ENCODE results near the gene CDHR1.

The CDHR1 gene

DNA sequence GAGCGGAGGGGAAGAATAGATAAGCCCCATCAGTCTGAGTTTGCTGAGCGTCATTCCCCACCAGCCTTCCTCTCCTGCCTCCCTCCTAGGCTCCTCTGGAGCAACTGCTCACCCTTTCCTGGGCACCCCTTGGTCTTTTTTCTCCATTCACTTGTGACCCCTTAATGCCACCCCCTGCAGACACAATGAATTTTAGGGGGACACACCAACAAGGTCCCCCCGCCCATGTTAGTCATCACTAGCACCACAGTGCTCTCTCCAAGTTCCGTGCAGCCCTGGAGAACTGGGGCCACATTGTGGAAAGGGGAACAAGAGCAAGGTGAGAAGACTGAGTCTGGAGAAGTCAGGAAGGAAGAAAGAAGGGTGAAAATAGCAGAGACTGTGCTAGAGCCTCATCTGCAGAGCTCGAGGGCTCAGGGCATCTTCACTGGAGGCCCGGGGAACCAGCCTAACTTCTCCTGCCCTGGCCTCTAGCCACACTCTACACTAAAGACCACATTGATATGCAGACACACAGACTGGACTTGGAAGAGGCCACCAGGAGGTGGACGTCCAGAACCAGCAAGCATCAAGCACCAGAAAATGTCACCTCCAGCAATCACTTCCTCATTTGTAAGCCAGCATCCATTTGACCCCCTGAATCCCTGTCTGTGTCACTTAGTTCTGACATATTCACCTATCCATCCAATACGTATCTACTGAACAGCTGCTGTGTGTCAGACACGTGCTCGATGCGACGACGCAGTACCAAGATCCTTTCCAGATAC, 68.0 kb downstream of the CDHR1 start:
- DNase-seq (ENCODE audit: low read depth, low spot score) = no peak

DNA sequence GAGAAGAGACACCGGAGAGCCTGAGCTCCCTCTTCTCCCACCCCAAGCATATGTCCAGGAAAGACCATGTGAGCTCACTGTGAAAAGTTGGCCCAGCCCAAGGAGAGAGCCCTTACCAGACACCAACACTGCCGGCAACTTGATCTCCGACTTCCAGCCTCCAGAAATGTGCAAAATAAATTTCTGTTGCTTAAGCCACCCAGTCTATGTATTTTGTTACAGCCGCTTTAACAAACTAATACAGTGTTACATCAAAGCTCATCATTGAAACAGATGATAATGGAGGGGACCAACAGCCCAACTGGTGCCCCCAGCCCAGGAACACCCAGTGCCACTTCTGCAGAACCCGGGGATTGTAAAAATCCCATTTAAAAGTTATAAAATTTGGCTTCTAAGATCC, 69.4 kb downstream of the CDHR1 start:
- DNase-seq (ENCODE audit: low read depth, low spot score) = no peak

DNA sequence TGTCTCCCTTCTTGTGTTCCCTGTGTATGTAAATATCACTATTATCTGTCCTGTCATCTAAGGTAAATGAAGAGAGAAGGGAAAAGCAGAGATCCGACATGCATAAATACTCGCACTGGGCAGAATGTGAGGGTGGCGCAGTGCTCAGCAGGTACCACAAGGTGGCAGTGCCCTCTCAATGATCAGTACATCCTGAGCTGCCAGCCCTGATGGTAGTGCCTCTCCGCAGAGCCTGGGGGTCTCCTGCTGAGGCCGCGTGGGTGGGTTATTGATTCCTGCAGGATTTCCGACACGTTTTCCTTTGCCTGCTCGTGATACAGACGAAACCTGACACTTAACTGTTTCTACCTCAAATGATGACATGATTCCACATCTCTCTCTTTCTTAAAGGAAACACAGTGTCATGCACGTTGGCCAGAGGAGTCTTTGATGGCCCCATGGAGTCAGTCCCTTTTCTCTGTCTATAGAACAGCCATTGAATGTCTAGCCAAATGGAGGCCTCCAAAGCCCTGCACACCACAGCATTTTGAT, 70.3 kb downstream of the CDHR1 start:
- DNase-seq (ENCODE audit: low read depth, low spot score) = peak; percentile 23

DNA sequence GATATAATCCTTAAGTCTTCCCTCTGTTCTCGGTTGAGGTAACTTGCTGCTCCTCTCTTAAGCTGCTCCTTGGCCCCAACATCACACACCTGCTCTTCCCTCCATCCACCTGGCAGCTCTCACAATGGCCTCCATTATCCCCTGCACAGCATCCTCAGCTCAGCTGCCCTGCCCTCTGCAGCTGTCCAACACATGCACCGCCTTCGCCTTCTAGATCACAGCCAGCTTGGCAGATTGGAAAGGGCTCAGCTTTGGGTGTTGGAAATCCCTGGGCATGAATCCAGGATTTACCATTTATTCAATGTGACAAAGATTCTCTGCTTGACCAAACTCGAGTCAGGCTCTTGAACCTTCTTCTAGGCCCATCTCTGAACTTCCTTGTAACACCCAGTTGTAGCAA, 71.1 kb downstream of the CDHR1 start:
- DNase-seq (ENCODE audit: low read depth, low spot score) = no peak

DNA sequence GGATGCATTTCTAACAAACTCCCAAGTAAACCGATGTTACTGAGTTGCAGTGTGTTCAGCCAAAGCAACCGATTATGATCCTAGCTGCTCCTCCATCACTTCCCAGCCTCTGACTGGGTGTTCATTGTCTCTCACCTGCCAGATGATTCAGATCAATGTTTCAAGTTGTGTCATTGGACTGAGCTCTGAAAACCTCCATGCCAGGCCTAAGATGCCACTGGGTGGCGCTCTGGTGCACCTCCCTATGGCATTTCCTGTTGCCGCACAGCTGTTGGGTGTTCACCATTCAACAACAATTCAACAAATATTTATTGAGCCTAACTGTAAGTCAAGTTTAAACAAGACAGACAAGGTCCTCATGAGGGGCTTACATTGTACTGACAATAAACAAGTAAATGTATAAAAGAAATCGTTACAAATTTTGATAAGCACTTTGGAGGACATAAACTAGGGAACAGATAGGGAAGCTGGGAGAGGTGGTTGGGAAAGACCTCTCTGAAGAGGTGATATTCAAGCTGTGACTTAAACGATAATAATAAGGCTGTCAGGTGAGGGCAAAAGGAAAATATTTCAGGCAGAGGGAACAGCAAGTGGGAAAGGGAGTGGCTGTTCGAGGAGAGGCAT, 73.3 kb downstream of the CDHR1 start:
- DNase-seq (ENCODE audit: low read depth, low spot score) = peak; percentile 28

DNA sequence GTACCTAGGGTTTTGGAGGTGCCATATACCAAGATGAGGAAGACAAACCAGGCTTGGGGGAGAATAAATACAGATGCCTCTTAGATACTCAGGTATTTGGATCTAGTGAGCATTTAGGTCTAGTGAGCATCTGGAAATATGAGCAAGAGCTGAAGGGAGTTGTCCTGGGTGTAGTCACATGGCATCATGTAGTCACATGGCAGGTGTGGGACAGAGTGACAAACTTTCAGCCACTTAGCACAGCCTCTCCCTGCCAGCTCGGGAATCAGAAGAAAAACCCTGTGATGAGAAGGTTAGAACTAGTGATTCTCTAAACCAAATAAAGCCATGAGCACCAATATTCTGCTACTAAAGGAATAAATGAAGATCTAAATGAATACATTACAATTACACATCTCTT, 74.8 kb downstream of the CDHR1 start:
- DNase-seq (ENCODE audit: low read depth, low spot score) = no peak

All from iPS DF 19.7 (cell line).